Astrocyte (in vitro differentiated cells and primary cell): ENCODE data around the gene CAP1.

Experiments
- CTCF ChIP-seq: IDR thresholded peaks from 2 replicates; pipeline ENCODE4 v1.5.1; 2011; ENCODE audit warnings: low read depth, mild to moderate bottlenecking, inconsistent platforms, low read length, moderate library complexity; ENCODE audit not compliant: insufficient read depth
- EZH2 ChIP-seq: IDR thresholded peaks from 2 replicates; pipeline ENCODE4 v1.6.1; 2012; ENCODE audit warnings: mild to moderate bottlenecking, low read length, inconsistent platforms; ENCODE audit not compliant: insufficient read depth

GRCh38 chr1:40095806-40096205 is 55.3 kb downstream of the CAP1 start:
- TF ChIP-seq CTCF (no peak), EZH2 (no peak)
